GM21619 (cell line): ENCODE data around the gene MLLT6.
A peak's percentile ranks its signal among the peaks of the same experiment; 100 is the strongest.

Experiments
- ATAC-seq: cut with Tn5 transposase; IDR thresholded peaks from one replicate; pipeline ENCODE4 v1.9.1; 2021; ENCODE audit not compliant: unreplicated experiment

MLLT6 gene

GRCh38 chr17:38704606-38705522, at the start of gene MLLT6:
Gene MLLT6 (plus strand): TSS chr17:38705273. CDS start chr17:38705633, 360 bp downstream.
- ATAC-seq: no peak

GRCh38 chr17:38656959-38657823, 47.9 kb upstream of the MLLT6 start:
- ATAC-seq: no peak

GRCh38 chr17:38657824-38658740, 47.0 kb upstream of the MLLT6 start:
- no peak for ATAC-seq

- ATAC-seq: no peak
Observed at GRCh38 chr17:38658741-38659345, 46.2 kb upstream of the MLLT6 start.

- no peak for ATAC-seq
Observed at GRCh38 chr17:38659415-38659814, 45.7 kb upstream of the MLLT6 start.

- no peak for ATAC-seq
Observed at GRCh38 chr17:38660097-38661025, 44.7 kb upstream of the MLLT6 start.

GRCh38 chr17:38663125-38663751, 41.8 kb upstream of the MLLT6 start:
- no peak for ATAC-seq

GRCh38 chr17:38663964-38664644, 41.0 kb upstream of the MLLT6 start:
- ATAC-seq: no peak

- ATAC-seq: no peak
Observed at GRCh38 chr17:38667099-38667786, 37.8 kb upstream of the MLLT6 start.

- ATAC-seq: no peak
Observed at GRCh38 chr17:38667787-38668122, 37.3 kb upstream of the MLLT6 start.

- ATAC-seq: no peak
Observed at GRCh38 chr17:38669520-38669919, 35.6 kb upstream of the MLLT6 start.

- ATAC-seq: no peak
Observed at GRCh38 chr17:38671939-38672720, 32.9 kb upstream of the MLLT6 start.

GRCh38 chr17:38672788-38673706, 32.0 kb upstream of the MLLT6 start:
- ATAC-seq: no peak

GRCh38 chr17:38673707-38674013, 31.4 kb upstream of the MLLT6 start:
- ATAC-seq: peak; percentile 8

- peak; percentile 19 for ATAC-seq
Observed at GRCh38 chr17:38674014-38674748, 30.9 kb upstream of the MLLT6 start.
